ENCODE results near the gene FAM107A.

DNA sequence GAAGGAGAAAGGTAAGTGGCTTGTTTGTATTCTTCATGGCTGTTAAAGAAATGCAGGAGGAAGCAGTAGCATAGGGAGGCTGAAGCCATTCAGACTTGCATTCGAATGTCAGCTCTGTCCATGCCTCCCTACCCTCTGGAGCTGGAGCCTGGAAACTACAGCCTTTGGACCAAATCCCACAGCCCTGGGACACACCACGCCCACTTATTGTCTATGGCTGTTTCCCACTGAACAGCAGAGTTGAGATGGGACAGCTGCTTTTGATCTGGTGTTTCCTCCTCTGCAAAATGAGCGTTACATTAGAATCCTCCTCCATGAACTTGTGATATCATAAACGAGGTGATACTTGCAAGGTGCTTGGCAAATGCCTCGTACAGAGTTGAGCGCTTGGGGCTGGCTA is 3.6 kb downstream of the FAM107A start:
- TF ChIP-seq CTCF (IDR thresholded peaks at IDR 0.05; ENCODE audit: low read length): no peak
- no peak for TF ChIP-seq EZH2 (IDR thresholded peaks at IDR 0.05; ENCODE audit: borderline replicate concordance, low read length)

Data from OCI-LY1 (cell line).